ENCODE results near the gene ASCL5. TPM values are rescaled to one million over a fixed set of nuclear protein-coding genes. Genes with fewer than 3 reads are reported as not detected.

Gene ASCL5
- total RNA-seq, 1 donor from 2014 or later, result not detected

- no peaks in the 10 kb centered on the region for H3K36me3 ChIP-seq
- no peak for DNase-seq (ENCODE audit: extremely low spot score in 2 of 2)
- H3K27me3 ChIP-seq, result no peaks in the 10 kb centered on the region
- H3K27ac ChIP-seq, result no peak overlapping the region
- no peaks in the 10 kb centered on the region for H3K9me3 ChIP-seq
- no peaks in the 10 kb centered on the region for H3K4me1 ChIP-seq
- no peak overlapping the region for H3K4me3 ChIP-seq
- intact Hi-C loops (cut with DNase I), result no loop called here
- no peak for TF ChIP-seq POLR2AphosphoS5 (IDR thresholded peaks at IDR 0.05; ENCODE audit: insufficient read depth in 1 of 2, low read depth in 1 of 2)
- no peak for TF ChIP-seq CTCF (IDR thresholded peaks at IDR 0.05)
- TF ChIP-seq POLR2A (IDR thresholded peaks at IDR 0.05), result no peak
Observed at GRCh38 chr1:201092738-201093137, 34.2 kb downstream of the ASCL5 start.

GRCh38 chr1:201091256-201091655 is 35.7 kb downstream of the ASCL5 start:
- Histone ChIP-seq H3K4me3 (no peak overlapping the region), H3K4me1 (no peaks in the 10 kb centered on the region), H3K36me3 (no peaks in the 10 kb centered on the region), H3K27me3 (no peaks in the 10 kb centered on the region), H3K9me3 (no peaks in the 10 kb centered on the region), H3K27ac (no peak overlapping the region)
- TF ChIP-seq CTCF (IDR thresholded peaks at IDR 0.05) (no peak), POLR2AphosphoS5 (IDR thresholded peaks at IDR 0.05; ENCODE audit: insufficient read depth in 1 of 2, low read depth in 1 of 2) (no peak), POLR2A (IDR thresholded peaks at IDR 0.05) (no peak)
- intact Hi-C loops (cut with DNase I), result no loop called here
- DNase-seq (ENCODE audit: extremely low spot score in 2 of 2), result no peak

- Histone ChIP-seq H3K36me3 (no peaks in the 10 kb centered on the region), H3K4me1 (no peaks in the 10 kb centered on the region), H3K9me3 (no peaks in the 10 kb centered on the region), H3K4me3 (no peak overlapping the region), H3K27me3 (no peaks in the 10 kb centered on the region), H3K27ac (no peak overlapping the region)
- no peak for DNase-seq (ENCODE audit: extremely low spot score in 2 of 2)
- intact Hi-C loops (cut with DNase I), result no loop called here
- no peak for TF ChIP-seq CTCF (IDR thresholded peaks at IDR 0.05)
- no peak for TF ChIP-seq POLR2AphosphoS5 (IDR thresholded peaks at IDR 0.05; ENCODE audit: insufficient read depth in 1 of 2, low read depth in 1 of 2)
- no peak for TF ChIP-seq POLR2A (IDR thresholded peaks at IDR 0.05)
Observed at GRCh38 chr1:201090541-201090940, 36.4 kb downstream of the ASCL5 start.

GRCh38 chr1:201089596-201089995 is 37.4 kb downstream of the ASCL5 start:
- no peak overlapping the region for H3K27ac ChIP-seq
- intact Hi-C loops (cut with DNase I), result no loop called here
- H3K4me3 ChIP-seq, result no peak overlapping the region
- no peak for DNase-seq (ENCODE audit: extremely low spot score in 2 of 2)
- H3K9me3 ChIP-seq, result no peaks in the 10 kb centered on the region
- TF ChIP-seq POLR2A (IDR thresholded peaks at IDR 0.05) (no peak), POLR2AphosphoS5 (IDR thresholded peaks at IDR 0.05; ENCODE audit: insufficient read depth in 1 of 2, low read depth in 1 of 2) (no peak), CTCF (IDR thresholded peaks at IDR 0.05) (no peak)
- no peaks in the 10 kb centered on the region for H3K4me1 ChIP-seq
- H3K36me3 ChIP-seq, result no peaks in the 10 kb centered on the region
- no peaks in the 10 kb centered on the region for H3K27me3 ChIP-seq

- H3K27me3 ChIP-seq, result no peaks in the 10 kb centered on the region
- no peak overlapping the region for H3K4me3 ChIP-seq
- intact Hi-C loops (cut with DNase I), result no loop called here
- no peak for TF ChIP-seq CTCF (IDR thresholded peaks at IDR 0.05)
- no peak for TF ChIP-seq POLR2AphosphoS5 (IDR thresholded peaks at IDR 0.05; ENCODE audit: insufficient read depth in 1 of 2, low read depth in 1 of 2)
- TF ChIP-seq POLR2A (IDR thresholded peaks at IDR 0.05), result no peak
- no peaks in the 10 kb centered on the region for H3K36me3 ChIP-seq
- H3K27ac ChIP-seq, result no peak overlapping the region
- H3K9me3 ChIP-seq, result no peaks in the 10 kb centered on the region
- no peaks in the 10 kb centered on the region for H3K4me1 ChIP-seq
- no peak for DNase-seq (ENCODE audit: extremely low spot score in 2 of 2)
Observed at GRCh38 chr1:201088901-201089525, 38.0 kb downstream of the ASCL5 start.

Measured in vagina (tissue), 2 donors.